A549 (cell line): ENCODE data around the gene SMIM7. TPM values are rescaled to one million over a fixed set of nuclear protein-coding genes. Genes with fewer than 3 reads are reported as not detected.

Experiments used
- ATAC-seq, 2 experiments: fragments of 200-7000 bp in 1 of 2; fragments of >200 bp in 1 of 2; cut with Nextera tagmentation in 1 of 2; cut with Tn5 transposase in 1 of 2; 3 replicates each; pipeline versions ENCODE4 v1.8.0 to v1.9.1; 2018 to 2020; ENCODE audit warnings: mild to moderate bottlenecking in 1 of 2, moderate library complexity in 1 of 2
- CTCF ChIA-PET: fragments of 300-600 bp; sonication (Branson Sonifier 250); formaldehyde crosslinking; extraction: SDS; loops from one replicate; lab custom pipeline; 2021; ENCODE audit warnings: antibody characterized with exemption, inconsistent platforms; lab: Yijun Ruan, JAX
- POLR2A ChIA-PET: fragments of 350-600 bp; formaldehyde crosslinking; extraction: SDS; loops from one replicate; lab custom pipeline; 2021; ENCODE audit warnings: antibody characterized with exemption, inconsistent platforms; lab: Yijun Ruan, JAX
- DNase-seq, 2 experiments: peaks; one replicate each; pipeline versions ENCODE4 v3.0.0 to v3.0.0-alpha.2; 2011 to 2016; ENCODE audit warnings: low read depth in 1 of 2, low spot score in 1 of 2
- FAIRE-seq: peaks from 2 replicates; lab custom pipeline; 2011; peaks lifted over from hg19 to GRCh38; lab: Jason Lieb, UNC
- H3K27ac ChIP-seq, 2 experiments: fragments of >200 bp; sonication (Bioruptor Twin); formaldehyde crosslinking; 3 replicates each; pipeline ENCODE4 v1.5.1; 2016 to 2017
- H3K4me1 ChIP-seq: fragments of >200 bp; sonication (Bioruptor Twin); formaldehyde crosslinking; 3 replicates; pipeline ENCODE4 v1.6.1; 2016
- H3K4me2 ChIP-seq: fragments of >200 bp; sonication (Bioruptor Twin); formaldehyde crosslinking; 3 replicates; pipeline ENCODE4 v1.6.1; 2016
- H3K4me3 ChIP-seq: fragments of >200 bp; sonication (Bioruptor Twin); formaldehyde crosslinking; 3 replicates; pipeline ENCODE4 v1.5.1; 2016
- H3K9me3 ChIP-seq: fragments of >200 bp; sonication (Bioruptor Twin); formaldehyde crosslinking; 3 replicates; pipeline ENCODE4 v1.6.1; 2016
- BCL3 ChIP-seq: fragments of >200 bp; sonication (Bioruptor Twin); formaldehyde crosslinking; IDR thresholded peaks from 3 replicates; pipeline ENCODE4 v1.6.1; 2016
- CBX2 ChIP-seq: fragments of 200-600 bp; sonication (generic); IDR thresholded peaks from 2 replicates; pipeline ENCODE4 v1.6.1; 2016; ENCODE audit warnings: low read depth, mild to moderate bottlenecking, borderline replicate concordance
- CBX8 ChIP-seq: fragments of 200-600 bp; sonication (generic); IDR thresholded peaks from 2 replicates; pipeline ENCODE4 v1.6.1; 2016
- CEBPB ChIP-seq, 2 experiments: fragments of >200 bp in 1 of 2; sonication (Bioruptor Twin) in 1 of 2; formaldehyde crosslinking in 1 of 2; IDR thresholded peaks; 2 replicates each; pipeline ENCODE4 v1.6.1; 2012 to 2016
- CHD2 ChIP-seq: fragments of 150-350 bp; IDR thresholded peaks from 2 replicates; pipeline ENCODE4 v1.6.1; 2014; ENCODE audit warnings: low read length; ENCODE audit not compliant: partially characterized antibody
- EHF ChIP-seq: fragments of 250-450 bp; sonication (Bioruptor Pico); IDR thresholded peaks from 2 replicates; pipeline ENCODE4 v1.5.0; 2020; ENCODE audit warnings: mild to moderate bottlenecking
- EHMT2 ChIP-seq: fragments of 200-600 bp; sonication (generic); IDR thresholded peaks from 2 replicates; pipeline ENCODE4 v1.6.1; 2016; ENCODE audit warnings: antibody characterized with exemption, low read depth, mild to moderate bottlenecking, moderate library complexity
- ELK1 ChIP-seq: fragments of 150-350 bp; IDR thresholded peaks from 2 replicates; pipeline ENCODE4 v1.6.1; 2014; ENCODE audit warnings: low read depth, mild to moderate bottlenecking, low read length
- FOXS1 ChIP-seq: fragments of 250-450 bp; sonication (Bioruptor Pico); IDR thresholded peaks from 2 replicates; pipeline ENCODE4 v1.5.0; 2020; ENCODE audit warnings: mild to moderate bottlenecking, moderate library complexity
- GATA3 ChIP-seq: IDR thresholded peaks from 2 replicates; pipeline ENCODE4 v1.6.1; 2012; ENCODE audit warnings: borderline replicate concordance
- HDAC2 ChIP-seq: fragments of 200-600 bp; sonication (generic); IDR thresholded peaks from 2 replicates; pipeline ENCODE4 v1.6.1; 2016
- HES2 ChIP-seq: fragments of >200 bp; sonication (Bioruptor Twin); formaldehyde crosslinking; IDR thresholded peaks from 2 replicates; pipeline ENCODE4 v1.6.1; 2016
- HMGXB4 ChIP-seq: fragments of 250-450 bp; sonication (Bioruptor Pico); IDR thresholded peaks from 2 replicates; pipeline ENCODE4 v1.5.0; 2021; ENCODE audit warnings: mild to moderate bottlenecking, moderate library complexity, borderline replicate concordance
- JUN ChIP-seq, 2 experiments: fragments of >200 bp; sonication (Bioruptor Twin); formaldehyde crosslinking; IDR thresholded peaks; 2 replicates in 1 of 2; 3 replicates in 1 of 2; pipeline ENCODE4 v1.6.1; 2016 to 2017
- JUNB ChIP-seq: fragments of >200 bp; sonication (Bioruptor Twin); formaldehyde crosslinking; IDR thresholded peaks from 2 replicates; pipeline ENCODE4 v1.6.1; 2016
- KDM1A ChIP-seq: fragments of 200-600 bp; sonication (generic); IDR thresholded peaks from 2 replicates; pipeline ENCODE4 v1.6.1; 2016; ENCODE audit warnings: low read depth, mild to moderate bottlenecking
- RARB ChIP-seq: fragments of 250-450 bp; sonication (Bioruptor Pico); IDR thresholded peaks from 2 replicates; pipeline ENCODE4 v1.8.0; 2021; ENCODE audit warnings: mild to moderate bottlenecking, moderate library complexity
- RCOR1 ChIP-seq: fragments of 150-350 bp; IDR thresholded peaks from 2 replicates; pipeline ENCODE4 v1.6.1; 2014; ENCODE audit warnings: antibody characterized with exemption, low read length, low read depth
- REST ChIP-seq: fragments of 200-600 bp; sonication (generic); IDR thresholded peaks from 2 replicates; pipeline ENCODE4 v1.6.1; 2016; ENCODE audit warnings: antibody characterized with exemption, mild to moderate bottlenecking, moderate library complexity
- RFX5 ChIP-seq: fragments of 450-650 bp; IDR thresholded peaks from 2 replicates; pipeline ENCODE4 v1.7.1; 2014; ENCODE audit warnings: antibody characterized with exemption, mild to moderate bottlenecking, moderate library complexity
- SREBF2 ChIP-seq: fragments of 450-650 bp; IDR thresholded peaks from 2 replicates; pipeline ENCODE4 v1.6.1; 2014; ENCODE audit warnings: mild to moderate bottlenecking, moderate library complexity
- TP53 ChIP-seq: fragments of 250-450 bp; sonication (Bioruptor Pico); IDR thresholded peaks from 2 replicates; pipeline ENCODE4 v1.5.0; 2021; ENCODE audit warnings: mild to moderate bottlenecking, moderate library complexity
- ZFP36 ChIP-seq: fragments of 450-650 bp; IDR thresholded peaks from 2 replicates; pipeline ENCODE4 v1.6.1; 2014; ENCODE audit warnings: borderline replicate concordance; ENCODE audit not compliant: partially characterized antibody
- ZNF302 ChIP-seq: fragments of 250-450 bp; sonication (Bioruptor Pico); IDR thresholded peaks from 2 replicates; pipeline ENCODE4 v1.9.0; 2021; ENCODE audit warnings: inconsistent platforms, mild to moderate bottlenecking, moderate library complexity
- ZSCAN20 ChIP-seq: fragments of 250-450 bp; sonication (Bioruptor Pico); IDR thresholded peaks from 2 replicates; pipeline ENCODE4 v1.8.0; 2022; ENCODE audit warnings: mild to moderate bottlenecking, moderate library complexity
- WGBS: methylation state at CpG from one replicate; pipeline ENCODE4 v1.1.6; 2017; ENCODE audit errors: missing lambda C conversion rate; 5-methylcytosine and 5-hydroxymethylcytosine counted together
- polyA plus RNA-seq, 4 experiments: library from polyadenylated mRNA; depleted of rRNA in 3 of 4; stranded (reverse); fragments of >200 nt; fragmentation: RNase III in 1 of 4; extraction: RNeasy Plus Mini Kit Qiagen cat#74134 plus additional on column Dnase treatment in 1 of 4; gene quantifications; 2 replicates in 3 of 4; 3 replicates in 1 of 4; pipeline ENCODE4 v1.2.3, GENCODE V29; 2011 to 2017
- TF ChIP-seq, protein P1 (sequence below): fragments of 450-650 bp; IDR thresholded peaks from 2 replicates; pipeline ENCODE4 v1.6.1; 2014; ENCODE audit warnings: antibody characterized with exemption
- TF ChIP-seq, protein P2 (sequence below): IDR thresholded peaks from 2 replicates; pipeline ENCODE4 v1.6.1; 2012; ENCODE audit warnings: low read depth, borderline replicate concordance

The SMIM7 gene
- polyA plus RNA-seq, 2 of the 4 experiments (the other 2 are of a cell fraction), result 74.7 to 98.8 TPM

DNA sequence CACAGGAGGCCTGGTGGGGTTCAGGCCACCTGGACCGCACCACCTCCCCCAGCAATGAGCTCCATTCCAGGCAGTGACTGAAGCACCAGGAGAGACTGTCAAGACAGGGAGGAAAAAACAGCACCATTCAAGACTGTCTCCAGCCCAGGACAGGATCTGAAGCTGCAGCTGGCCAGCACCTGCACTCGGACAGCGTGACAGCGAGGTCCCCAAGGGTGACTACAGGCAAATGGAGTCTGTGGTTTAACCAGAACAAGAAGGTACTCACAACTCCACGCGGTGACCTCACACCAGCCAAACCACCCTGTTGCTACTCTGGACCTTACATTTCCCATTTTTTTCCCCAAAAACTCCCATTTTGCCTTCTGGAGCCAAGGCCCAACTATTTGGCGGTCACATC lies 41.7 kb downstream of the SMIM7 start (continued):
- no peak for TF ChIP-seq HES2
- no peak for TF ChIP-seq FOXS1 (CRISPR knock-in tag)
- no peak for TF ChIP-seq CHD2
- no peak for TF ChIP-seq HDAC2
- no peak for TF ChIP-seq RCOR1
- TF ChIP-seq CBX2, result no peak

DNA sequence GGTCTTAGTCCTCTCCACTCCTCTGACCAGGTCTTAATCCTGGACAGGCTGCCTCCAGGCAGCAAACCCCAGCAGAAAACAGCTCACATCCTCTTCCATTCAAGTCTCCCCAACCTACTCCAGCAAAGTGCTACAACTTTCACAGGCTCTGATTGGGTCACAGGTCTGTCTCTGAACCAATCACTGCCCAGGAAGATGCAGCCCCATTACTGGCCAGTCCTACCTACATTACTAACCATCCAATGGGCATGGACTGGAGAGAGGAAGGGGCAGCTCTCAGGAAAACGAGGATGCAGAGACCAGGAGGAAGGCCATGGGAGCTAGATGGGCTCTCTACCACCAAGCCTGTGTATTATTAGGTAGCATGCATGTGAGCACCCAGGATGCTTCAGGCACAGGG lies 44.1 kb downstream of the SMIM7 start:
- Histone ChIP-seq H3K4me1 (no peaks in the 10 kb centered on the region), H3K9me3 (no peaks in the 10 kb centered on the region), H3K27ac (no peak overlapping the region), H3K4me3 (no peak overlapping the region), H3K4me2 (no peak overlapping the region)
- ATAC-seq (peak in 1 of 2 experiments; percentile 62; a peak in 3 of 6 replicates), DNase-seq (no peak), FAIRE-seq (no peak)
- POLR2A ChIA-PET, result no interaction called here
- WGBS, result 25% methylated on average over 1 of the region's 1 CpG
- CTCF ChIA-PET, result no interaction called here
- no peak for TF ChIP-seq ELK1
- no peak for TF ChIP-seq HMGXB4
- no peak for TF ChIP-seq JUNB
- TF ChIP-seq, protein P1, sequence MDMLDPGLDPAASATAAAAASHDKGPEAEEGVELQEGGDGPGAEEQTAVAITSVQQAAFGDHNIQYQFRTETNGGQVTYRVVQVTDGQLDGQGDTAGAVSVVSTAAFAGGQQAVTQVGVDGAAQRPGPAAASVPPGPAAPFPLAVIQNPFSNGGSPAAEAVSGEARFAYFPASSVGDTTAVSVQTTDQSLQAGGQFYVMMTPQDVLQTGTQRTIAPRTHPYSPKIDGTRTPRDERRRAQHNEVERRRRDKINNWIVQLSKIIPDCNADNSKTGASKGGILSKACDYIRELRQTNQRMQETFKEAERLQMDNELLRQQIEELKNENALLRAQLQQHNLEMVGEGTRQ, result no peak
- no peak for TF ChIP-seq ZNF302
- no peak for TF ChIP-seq ZSCAN20
- no peak for TF ChIP-seq CBX8
- no peak for TF ChIP-seq ZFP36
- no peak for TF ChIP-seq SREBF2
- TF ChIP-seq, protein P2, sequence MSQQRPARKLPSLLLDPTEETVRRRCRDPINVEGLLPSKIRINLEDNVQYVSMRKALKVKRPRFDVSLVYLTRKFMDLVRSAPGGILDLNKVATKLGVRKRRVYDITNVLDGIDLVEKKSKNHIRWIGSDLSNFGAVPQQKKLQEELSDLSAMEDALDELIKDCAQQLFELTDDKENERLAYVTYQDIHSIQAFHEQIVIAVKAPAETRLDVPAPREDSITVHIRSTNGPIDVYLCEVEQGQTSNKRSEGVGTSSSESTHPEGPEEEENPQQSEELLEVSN, result no peak
- TF ChIP-seq KDM1A, result no peak
- TF ChIP-seq RARB (CRISPR knock-in tag), result no peak

DNA sequence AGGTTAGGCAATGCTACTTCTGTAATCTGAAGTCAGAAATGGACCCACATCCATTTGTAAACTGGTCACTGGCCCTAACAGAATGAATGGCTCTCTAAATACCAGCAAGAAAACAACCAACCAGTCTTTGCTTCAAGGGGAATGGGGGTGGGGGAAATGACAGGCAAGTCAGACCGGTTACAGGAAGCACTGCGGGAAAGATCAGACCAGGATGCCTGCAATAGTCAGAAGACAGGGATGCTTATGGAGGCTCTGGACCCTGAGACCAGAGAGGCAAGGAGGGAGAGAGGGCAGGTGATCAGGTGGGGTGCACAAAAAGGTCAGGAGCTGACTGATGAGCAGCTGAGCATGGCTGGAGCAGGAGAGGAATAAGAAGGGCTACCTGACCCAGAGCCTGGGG lies 45.0 kb downstream of the SMIM7 start:
- FAIRE-seq, result no peak
- DNase-seq, result no peak
- ATAC-seq, result no peak
- no peak overlapping the region for H3K4me2 ChIP-seq
- no peaks in the 10 kb centered on the region for H3K9me3 ChIP-seq
- H3K4me1 ChIP-seq, result peaks cover 2% of the 10 kb centered on the region; the same call in 2 of the 3 replicates
- no peak overlapping the region for H3K27ac ChIP-seq
- ChIA-PET CTCF (no interaction called here), POLR2A (no interaction called here)
- H3K4me3 ChIP-seq, result no peak overlapping the region
- WGBS, result 71% methylated on average over 2 of the region's 2 CpGs
- TF ChIP-seq BCL3 (no peak), EHF (CRISPR knock-in tag) (no peak), ELK1 (no peak), CEBPB (IDR thresholded peaks at IDR 0.05) (no peak), HES2 (no peak), REST (no peak), EHMT2 (no peak), JUN (IDR thresholded peaks at IDR 0.05) (no peak), TP53 (CRISPR knock-in tag) (no peak), RFX5 (no peak), GATA3 (no peak)
